Mammary epithelial cell (primary cell): ENCODE results near the gene KRTAP4-5.

Experiments
- EZH2 ChIP-seq: IDR thresholded peaks from 2 replicates; pipeline ENCODE4 v1.6.1; 2012; ENCODE audit warnings: low read length, inconsistent platforms, borderline replicate concordance
- TF ChIP-seq, protein P1 (sequence below), 2 donors: IDR thresholded peaks in 1 of 2; conservative IDR thresholded peaks in 1 of 2; 2 replicates each; pipeline ENCODE4 v1.5.1; 2011 to 2012; ENCODE audit warnings: inconsistent platforms in 2 of 2, low read length in 2 of 2, mild to moderate bottlenecking in 2 of 2, control low read depth in 1 of 2, low read depth in 1 of 2; ENCODE audit not compliant: insufficient read depth in 1 of 2; ENCODE audit errors: extremely low read depth in 1 of 2

DNA sequence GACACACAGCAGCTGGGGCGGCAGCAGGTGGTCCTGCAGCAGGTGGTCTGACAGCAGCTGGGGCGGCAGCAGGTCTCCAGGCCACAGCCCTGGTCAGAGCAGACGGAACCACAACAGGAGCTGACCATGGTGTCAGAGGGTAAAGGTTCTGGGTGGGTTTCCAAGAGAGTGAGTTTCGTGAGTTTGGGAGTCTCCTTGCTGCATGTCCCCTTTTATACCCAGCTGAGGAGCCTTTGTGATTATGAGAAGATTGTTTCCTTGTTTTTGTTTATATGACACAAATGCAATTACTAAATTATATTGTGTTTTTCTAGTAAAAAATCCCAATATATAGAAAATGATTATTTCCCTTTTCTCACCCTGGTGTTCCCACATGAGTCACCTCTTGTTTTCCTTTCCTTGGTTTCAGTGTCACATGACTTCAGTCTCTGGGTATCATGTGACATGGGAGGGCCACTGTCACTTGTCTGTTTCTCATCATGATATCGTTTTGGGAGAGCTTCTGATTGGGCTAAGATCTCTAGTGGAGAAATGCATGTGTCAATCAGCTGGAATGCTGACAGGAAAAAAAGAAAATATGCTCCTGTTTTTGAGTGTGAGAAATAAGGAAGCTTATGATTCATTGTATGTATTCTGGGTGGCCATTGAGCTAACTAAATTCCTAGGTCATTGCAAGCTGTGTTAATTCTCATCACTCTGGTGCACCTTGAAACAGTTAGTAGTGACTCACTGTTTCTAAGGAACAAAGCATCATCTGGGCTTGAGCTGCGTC lies 9.1 kb downstream of the KRTAP4-5 start, which contains the start of gene KRTAP4-6:
- TF ChIP-seq, protein P1, sequence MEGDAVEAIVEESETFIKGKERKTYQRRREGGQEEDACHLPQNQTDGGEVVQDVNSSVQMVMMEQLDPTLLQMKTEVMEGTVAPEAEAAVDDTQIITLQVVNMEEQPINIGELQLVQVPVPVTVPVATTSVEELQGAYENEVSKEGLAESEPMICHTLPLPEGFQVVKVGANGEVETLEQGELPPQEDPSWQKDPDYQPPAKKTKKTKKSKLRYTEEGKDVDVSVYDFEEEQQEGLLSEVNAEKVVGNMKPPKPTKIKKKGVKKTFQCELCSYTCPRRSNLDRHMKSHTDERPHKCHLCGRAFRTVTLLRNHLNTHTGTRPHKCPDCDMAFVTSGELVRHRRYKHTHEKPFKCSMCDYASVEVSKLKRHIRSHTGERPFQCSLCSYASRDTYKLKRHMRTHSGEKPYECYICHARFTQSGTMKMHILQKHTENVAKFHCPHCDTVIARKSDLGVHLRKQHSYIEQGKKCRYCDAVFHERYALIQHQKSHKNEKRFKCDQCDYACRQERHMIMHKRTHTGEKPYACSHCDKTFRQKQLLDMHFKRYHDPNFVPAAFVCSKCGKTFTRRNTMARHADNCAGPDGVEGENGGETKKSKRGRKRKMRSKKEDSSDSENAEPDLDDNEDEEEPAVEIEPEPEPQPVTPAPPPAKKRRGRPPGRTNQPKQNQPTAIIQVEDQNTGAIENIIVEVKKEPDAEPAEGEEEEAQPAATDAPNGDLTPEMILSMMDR (conservative IDR thresholded peaks at IDR 0.05 in 1 of 2, IDR thresholded peaks at IDR 0.05 in 1 of 2; ENCODE audit: extremely low read depth in 1 of 2, insufficient read depth in 1 of 2, low read depth in 1 of 2, low read length in 2 of 2) = no peak
- TF ChIP-seq EZH2 = no peak
